Suprapubic skin (tissue), 3 donors: ENCODE measurements around the gene RNLS.

Experiments used
- POLR2A ChIP-seq, 2 donors: fragments of 450-650 bp; IDR thresholded peaks; one replicate each; pipeline ENCODE4 v1.6.1; 2017; ENCODE audit warnings: antibody characterized with exemption in 2 of 2, mild to moderate bottlenecking in 2 of 2, moderate library complexity in 2 of 2
- TF ChIP-seq, protein P1 (sequence below), 2 donors: fragments of 200-600 bp in 1 of 2; fragments of 450-650 bp in 1 of 2; sonication (generic) in 1 of 2; IDR thresholded peaks; one replicate each; pipeline ENCODE4 v1.5.1; 2016 to 2019; ENCODE audit warnings: antibody characterized with exemption in 2 of 2, mild to moderate bottlenecking in 1 of 2, moderate library complexity in 1 of 2

DNA sequence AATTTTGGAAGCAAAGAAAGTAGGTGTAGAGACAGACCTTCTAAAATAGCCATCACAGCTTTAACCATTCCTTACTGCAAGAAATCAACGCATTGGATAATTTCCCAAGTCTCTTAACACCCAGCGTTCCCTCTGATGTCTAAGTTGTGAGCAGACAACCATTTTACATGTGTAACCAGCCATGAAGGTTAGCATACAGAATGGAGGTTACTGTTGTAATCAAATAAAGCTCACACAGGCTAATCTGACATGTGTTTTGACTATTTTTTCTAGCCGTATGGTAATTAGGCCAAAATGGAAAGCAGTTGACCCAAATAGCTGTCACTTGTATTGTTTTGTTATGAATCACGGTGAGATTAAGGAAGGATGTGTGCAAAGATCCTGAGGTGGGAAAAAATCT is 336.4 kb downstream of the RNLS start:
- TF ChIP-seq, protein P1, sequence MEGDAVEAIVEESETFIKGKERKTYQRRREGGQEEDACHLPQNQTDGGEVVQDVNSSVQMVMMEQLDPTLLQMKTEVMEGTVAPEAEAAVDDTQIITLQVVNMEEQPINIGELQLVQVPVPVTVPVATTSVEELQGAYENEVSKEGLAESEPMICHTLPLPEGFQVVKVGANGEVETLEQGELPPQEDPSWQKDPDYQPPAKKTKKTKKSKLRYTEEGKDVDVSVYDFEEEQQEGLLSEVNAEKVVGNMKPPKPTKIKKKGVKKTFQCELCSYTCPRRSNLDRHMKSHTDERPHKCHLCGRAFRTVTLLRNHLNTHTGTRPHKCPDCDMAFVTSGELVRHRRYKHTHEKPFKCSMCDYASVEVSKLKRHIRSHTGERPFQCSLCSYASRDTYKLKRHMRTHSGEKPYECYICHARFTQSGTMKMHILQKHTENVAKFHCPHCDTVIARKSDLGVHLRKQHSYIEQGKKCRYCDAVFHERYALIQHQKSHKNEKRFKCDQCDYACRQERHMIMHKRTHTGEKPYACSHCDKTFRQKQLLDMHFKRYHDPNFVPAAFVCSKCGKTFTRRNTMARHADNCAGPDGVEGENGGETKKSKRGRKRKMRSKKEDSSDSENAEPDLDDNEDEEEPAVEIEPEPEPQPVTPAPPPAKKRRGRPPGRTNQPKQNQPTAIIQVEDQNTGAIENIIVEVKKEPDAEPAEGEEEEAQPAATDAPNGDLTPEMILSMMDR (IDR thresholded peaks at IDR 0.05), result no peak
- no peak for TF ChIP-seq POLR2A (IDR thresholded peaks at IDR 0.05)
